DND-41 (cell line): ENCODE measurements around the gene SHFL.

ENCODE experiments used
- EZH2 ChIP-seq: IDR thresholded peaks from 3 replicates; pipeline ENCODE4 v1.6.1; 2012; ENCODE audit warnings: borderline replicate concordance, low read depth, mild to moderate bottlenecking, moderate library complexity, low read length, inconsistent platforms; ENCODE audit not compliant: severe bottlenecking
- TF ChIP-seq, protein P1 (sequence below): IDR thresholded peaks from 2 replicates; pipeline ENCODE4 v1.5.1; 2012; ENCODE audit warnings: borderline replicate concordance, low read length, moderate library complexity, mild to moderate bottlenecking; ENCODE audit not compliant: poor library complexity, severe bottlenecking; ENCODE audit errors: extremely low read depth

DNA sequence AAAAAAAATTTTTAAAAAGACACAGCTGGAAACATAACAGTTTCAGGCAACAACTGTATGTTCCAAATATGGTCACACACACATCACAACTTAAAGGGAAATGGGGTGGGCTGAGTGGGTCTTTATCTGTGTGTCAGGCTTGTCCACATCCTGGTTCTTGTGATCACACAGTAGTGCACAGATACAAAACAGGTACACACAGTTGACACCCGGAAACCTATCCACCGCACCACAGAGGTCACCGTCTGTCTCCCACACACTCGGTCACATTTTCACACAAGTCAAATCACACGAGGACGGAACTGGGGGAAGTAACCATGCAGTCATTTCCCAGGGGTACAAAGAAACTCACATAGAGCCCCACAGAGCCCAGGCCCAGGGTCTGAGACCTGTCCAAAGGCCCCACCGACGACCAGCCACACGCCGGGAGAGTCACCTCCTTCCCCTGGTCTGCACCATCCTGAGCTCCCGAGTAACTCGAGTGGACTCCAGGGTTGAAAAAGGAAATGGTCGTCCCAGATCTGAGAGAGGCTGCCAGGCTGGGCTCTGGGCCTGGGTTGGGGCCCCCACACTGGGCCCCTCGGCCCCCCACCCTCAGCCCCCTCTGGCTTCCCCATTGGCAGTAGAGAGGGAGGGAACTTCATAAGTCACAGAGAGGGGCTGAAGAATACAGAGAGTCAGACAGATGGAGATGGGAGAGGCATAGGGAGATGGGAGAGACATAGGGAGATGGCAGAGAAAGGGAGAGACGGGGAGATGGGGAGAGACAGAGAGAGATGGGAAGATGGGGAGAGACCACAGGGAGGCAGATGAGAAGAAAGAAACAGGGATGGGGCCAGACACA lies 18.8 kb downstream of the SHFL start:
- TF ChIP-seq, protein P1, sequence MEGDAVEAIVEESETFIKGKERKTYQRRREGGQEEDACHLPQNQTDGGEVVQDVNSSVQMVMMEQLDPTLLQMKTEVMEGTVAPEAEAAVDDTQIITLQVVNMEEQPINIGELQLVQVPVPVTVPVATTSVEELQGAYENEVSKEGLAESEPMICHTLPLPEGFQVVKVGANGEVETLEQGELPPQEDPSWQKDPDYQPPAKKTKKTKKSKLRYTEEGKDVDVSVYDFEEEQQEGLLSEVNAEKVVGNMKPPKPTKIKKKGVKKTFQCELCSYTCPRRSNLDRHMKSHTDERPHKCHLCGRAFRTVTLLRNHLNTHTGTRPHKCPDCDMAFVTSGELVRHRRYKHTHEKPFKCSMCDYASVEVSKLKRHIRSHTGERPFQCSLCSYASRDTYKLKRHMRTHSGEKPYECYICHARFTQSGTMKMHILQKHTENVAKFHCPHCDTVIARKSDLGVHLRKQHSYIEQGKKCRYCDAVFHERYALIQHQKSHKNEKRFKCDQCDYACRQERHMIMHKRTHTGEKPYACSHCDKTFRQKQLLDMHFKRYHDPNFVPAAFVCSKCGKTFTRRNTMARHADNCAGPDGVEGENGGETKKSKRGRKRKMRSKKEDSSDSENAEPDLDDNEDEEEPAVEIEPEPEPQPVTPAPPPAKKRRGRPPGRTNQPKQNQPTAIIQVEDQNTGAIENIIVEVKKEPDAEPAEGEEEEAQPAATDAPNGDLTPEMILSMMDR: no peak
- no peak for TF ChIP-seq EZH2
